ENCODE results near the gene OR51T1. TPM values are rescaled to one million over a fixed set of nuclear protein-coding genes. Genes with fewer than 3 reads are reported as not detected.

The OR51T1 gene
- total RNA-seq, 4 donors from 2014 or later = not detected

DNA sequence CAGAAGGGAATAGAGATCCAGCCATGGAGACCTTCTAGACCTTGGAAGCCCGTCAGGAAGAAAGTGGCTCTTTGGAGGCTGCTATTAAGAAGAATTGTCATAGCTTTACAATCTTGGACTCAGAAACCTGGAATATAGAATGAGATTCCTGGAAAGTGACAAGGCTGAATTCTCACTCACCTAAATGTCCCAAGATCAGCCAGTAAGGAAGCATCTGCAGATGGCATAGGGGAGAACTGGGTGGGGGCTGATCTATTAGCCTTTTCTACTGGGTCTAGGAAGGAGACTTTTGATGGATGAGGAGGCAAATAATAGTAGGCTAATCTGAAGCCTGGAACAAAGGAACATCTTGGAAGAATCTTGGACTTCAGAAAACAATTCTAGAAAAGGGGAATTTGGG is 42.5 kb downstream of the OR51T1 start, which contains the start of gene OR51G1:
Gene OR51G1 (minus strand): TSS at position 101 of the 400 bp plus-strand sequence. CDS start 0 bp downstream, at position 101.
- no peak for DNase-seq
- no peaks in the 10 kb centered on the region for H3K9me3 ChIP-seq
- H3K27me3 ChIP-seq = no peaks in the 10 kb centered on the region
- no peaks in the 10 kb centered on the region for H3K4me1 ChIP-seq
- no peak within 1 kb of the TSS for H3K27ac ChIP-seq
- no peak within 1 kb of the TSS for H3K4me3 ChIP-seq
- H3K36me3 ChIP-seq = no peaks in the 10 kb centered on the region
- intact Hi-C loops (cut with DNase I; ENCODE audit: low total_unique reads) = no loop called here
- TF ChIP-seq, protein P1, sequence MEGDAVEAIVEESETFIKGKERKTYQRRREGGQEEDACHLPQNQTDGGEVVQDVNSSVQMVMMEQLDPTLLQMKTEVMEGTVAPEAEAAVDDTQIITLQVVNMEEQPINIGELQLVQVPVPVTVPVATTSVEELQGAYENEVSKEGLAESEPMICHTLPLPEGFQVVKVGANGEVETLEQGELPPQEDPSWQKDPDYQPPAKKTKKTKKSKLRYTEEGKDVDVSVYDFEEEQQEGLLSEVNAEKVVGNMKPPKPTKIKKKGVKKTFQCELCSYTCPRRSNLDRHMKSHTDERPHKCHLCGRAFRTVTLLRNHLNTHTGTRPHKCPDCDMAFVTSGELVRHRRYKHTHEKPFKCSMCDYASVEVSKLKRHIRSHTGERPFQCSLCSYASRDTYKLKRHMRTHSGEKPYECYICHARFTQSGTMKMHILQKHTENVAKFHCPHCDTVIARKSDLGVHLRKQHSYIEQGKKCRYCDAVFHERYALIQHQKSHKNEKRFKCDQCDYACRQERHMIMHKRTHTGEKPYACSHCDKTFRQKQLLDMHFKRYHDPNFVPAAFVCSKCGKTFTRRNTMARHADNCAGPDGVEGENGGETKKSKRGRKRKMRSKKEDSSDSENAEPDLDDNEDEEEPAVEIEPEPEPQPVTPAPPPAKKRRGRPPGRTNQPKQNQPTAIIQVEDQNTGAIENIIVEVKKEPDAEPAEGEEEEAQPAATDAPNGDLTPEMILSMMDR (IDR thresholded peaks at IDR 0.05) = no peak
- TF ChIP-seq POLR2A (IDR thresholded peaks at IDR 0.05) = no peak

DNA sequence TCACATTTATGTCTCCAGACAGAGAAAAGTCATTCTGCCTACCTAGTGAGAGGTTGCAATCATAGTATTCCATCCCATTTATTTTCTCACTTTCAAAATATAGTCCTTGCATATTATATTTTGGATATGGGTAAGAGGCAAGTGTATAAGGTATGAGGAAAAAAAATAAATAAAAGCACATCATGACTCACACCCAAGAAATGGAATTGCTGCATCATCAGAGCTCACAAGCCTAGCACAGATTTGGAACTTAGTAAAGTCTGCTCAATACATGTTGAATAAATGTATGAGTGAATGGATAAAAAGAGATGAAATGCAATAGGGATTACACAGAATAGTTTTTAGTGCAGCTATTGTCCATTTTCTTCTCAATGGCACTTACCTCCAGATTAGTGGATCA is 44.9 kb downstream of the OR51T1 start:
- H3K36me3 ChIP-seq = no peaks in the 10 kb centered on the region
- H3K27me3 ChIP-seq = no peaks in the 10 kb centered on the region
- intact Hi-C loops (cut with DNase I; ENCODE audit: low total_unique reads) = no loop called here
- H3K4me1 ChIP-seq = no peaks in the 10 kb centered on the region
- no peak overlapping the region for H3K4me3 ChIP-seq
- no peak for DNase-seq
- H3K27ac ChIP-seq = no peak overlapping the region
- TF ChIP-seq POLR2A (IDR thresholded peaks at IDR 0.05) = no peak
- TF ChIP-seq, protein P1 (IDR thresholded peaks at IDR 0.05) = no peak
- H3K9me3 ChIP-seq = no peaks in the 10 kb centered on the region

Other genes with a start within 250 kb of the OR51T1 start
- gene OR51D1, start 244.4 kb upstream of the OR51T1 start, total RNA-seq = not detected
- 1 to 10 TPM in 2 of 4 donors, under 1 TPM in 1, not detected in 1; 0.26 to 1.4 (median 1.0) TPM for gene OR51E1, start 237.9 kb upstream of the OR51T1 start, total RNA-seq
- gene OR51E2, start 184.0 kb upstream of the OR51T1 start, total RNA-seq = 1 to 10 TPM in 1 of 4 donors, under 1 TPM in 3; 0.26 to 1.8 (median 0.49) TPM
- gene MMP26, start 177.1 kb upstream of the OR51T1 start, total RNA-seq = not detected
- gene OR51F1, start 112.0 kb upstream of the OR51T1 start, total RNA-seq = not detected
- not detected for gene OR52R1, start 77.5 kb upstream of the OR51T1 start, total RNA-seq
- gene OR51F2, start 60.6 kb upstream of the OR51T1 start, total RNA-seq = not detected
- not detected for gene OR51S1, start 32.7 kb upstream of the OR51T1 start, total RNA-seq
- gene OR51A7, start 21.9 kb downstream of the OR51T1 start, total RNA-seq = not detected
- not detected for gene OR51G2, start 37.5 kb downstream of the OR51T1 start, total RNA-seq
- not detected for gene OR51G1, start 42.4 kb downstream of the OR51T1 start, total RNA-seq
- not detected for gene OR51A4, start 65.7 kb downstream of the OR51T1 start, total RNA-seq
- not detected for gene OR51A2, start 73.8 kb downstream of the OR51T1 start, total RNA-seq
- not detected for gene OR51L1, start 113.0 kb downstream of the OR51T1 start, total RNA-seq
- gene OR52J3, start 164.6 kb downstream of the OR51T1 start, total RNA-seq = not detected
- gene OR52E2, start 177.7 kb downstream of the OR51T1 start, total RNA-seq = not detected
- not detected for gene OR52E1, start 187.7 kb downstream of the OR51T1 start, total RNA-seq

All from uterus (tissue), 4 donors.